GM21723 (cell line): ENCODE data around the gene SEMA4A.
"Not testable (repeated sequence)": the region's sequence is repeated elsewhere in the genome, so short reads cannot be mapped to it uniquely, and the experiment has no call there.

Source experiments
- ATAC-seq: cut with Tn5 transposase; IDR thresholded peaks from one replicate; pipeline ENCODE4 v1.9.1; 2021; ENCODE audit warnings: mild to moderate bottlenecking, moderate library complexity; ENCODE audit not compliant: unreplicated experiment

Gene SEMA4A

DNA sequence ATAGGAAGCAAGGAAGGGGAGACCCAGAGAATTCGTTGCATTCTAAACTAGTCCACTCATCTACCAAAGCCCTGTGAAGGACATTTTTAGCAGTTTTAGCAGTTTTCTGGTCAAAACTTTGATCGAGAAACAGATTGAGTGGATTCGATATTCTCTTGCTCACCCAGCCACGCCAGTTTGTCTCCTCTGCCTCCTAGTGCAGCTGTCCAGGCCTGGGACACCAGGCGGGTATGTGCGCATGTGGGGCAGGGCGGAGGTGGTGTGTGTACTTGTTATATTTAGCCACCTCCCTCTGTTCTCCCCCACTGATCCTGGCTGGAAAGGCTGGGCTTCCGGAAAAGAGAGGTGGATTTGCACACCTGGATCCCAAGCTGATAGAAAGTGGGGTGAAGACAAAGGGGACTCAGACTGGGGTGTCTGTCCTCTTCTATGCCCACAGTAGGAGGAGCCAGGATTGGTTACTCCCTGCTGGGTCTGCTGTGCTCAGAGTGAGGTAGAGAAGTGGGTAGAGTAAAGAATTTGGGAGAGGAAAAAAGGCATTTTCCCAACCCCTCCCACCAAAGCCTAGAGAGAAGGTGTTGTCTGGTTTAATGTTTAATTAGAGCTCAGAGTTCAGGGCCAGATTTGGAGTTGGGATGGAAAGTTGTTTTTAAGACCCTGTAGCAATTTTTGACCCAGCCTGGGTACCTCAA, 35.1 kb upstream of the SEMA4A start:
- ATAC-seq, result no peak

DNA sequence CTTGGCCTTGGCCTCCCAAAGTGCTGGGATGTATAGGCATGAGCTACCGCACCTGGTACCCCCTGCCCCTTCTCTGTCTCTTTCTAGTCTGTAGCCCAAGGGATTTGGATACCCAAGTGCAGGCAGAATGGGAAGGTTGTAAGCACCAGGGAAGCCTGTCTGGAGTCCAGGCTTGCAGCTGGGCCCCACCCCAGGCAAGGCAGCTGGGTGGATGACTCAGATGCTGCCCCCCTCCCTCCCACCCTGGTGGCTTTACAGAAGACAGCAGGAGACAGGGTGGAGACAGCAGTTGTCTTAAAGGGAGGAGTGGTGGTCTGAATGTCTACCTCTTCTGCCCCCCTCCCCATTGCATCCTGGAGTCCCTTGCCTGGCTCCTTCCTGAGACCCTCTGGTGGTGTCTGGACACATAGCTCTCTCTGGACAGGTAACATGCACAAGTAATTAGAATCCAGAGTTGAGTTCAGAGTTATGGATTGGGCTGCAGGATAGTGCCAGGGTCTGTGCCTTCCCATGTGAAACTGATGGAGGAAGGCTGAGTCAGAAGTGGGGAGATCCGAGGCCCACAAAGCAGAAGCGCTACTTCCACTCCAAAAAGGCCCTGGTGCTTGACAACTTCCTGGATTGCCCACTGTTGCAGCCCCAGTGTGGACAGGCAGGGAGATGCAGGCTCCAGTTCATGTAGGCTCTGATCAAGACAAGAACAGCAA, 33.7 kb upstream of the SEMA4A start:
- no peak for ATAC-seq

DNA sequence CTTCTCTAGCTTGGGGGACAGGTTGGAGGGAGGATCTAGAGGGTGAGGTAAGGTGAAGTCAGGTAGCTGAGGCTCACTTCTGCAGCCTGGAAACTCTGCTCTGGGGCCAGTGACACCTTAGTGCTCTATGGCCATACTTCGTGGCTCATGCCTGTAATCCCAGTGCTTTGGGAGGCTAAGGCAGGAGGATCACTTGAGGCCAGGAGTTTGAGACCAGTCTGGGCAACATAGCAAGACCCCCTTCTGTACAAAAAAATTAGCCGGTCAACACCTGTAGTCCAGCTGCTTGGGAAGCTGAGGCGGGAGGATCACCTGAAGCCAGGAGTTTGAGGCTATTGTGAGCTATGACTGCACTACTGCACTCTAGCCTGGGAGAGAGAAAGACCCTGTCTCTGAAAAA, 33.1 kb upstream of the SEMA4A start:
- no peak for ATAC-seq

DNA sequence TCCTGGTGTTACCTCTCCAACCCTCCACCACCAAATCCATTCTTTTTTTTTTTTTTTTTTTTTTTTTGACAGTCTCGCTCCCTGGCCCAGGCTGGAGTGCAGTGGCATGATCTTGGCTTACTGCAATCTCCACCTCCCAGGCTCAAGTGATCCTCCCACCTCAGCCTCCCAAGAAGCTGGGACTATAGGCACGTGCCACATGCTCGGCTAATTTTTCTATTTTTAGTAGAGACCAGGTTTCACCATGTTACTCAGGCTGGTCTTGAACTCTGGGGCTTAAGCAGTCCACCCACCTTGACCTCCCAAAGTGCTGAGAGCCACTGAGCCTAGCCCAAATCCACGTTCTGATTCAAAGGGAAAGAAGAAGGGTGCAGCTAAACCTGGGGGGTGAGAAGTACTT, 32.4 kb upstream of the SEMA4A start:
- ATAC-seq, result not testable (repeated sequence)

DNA sequence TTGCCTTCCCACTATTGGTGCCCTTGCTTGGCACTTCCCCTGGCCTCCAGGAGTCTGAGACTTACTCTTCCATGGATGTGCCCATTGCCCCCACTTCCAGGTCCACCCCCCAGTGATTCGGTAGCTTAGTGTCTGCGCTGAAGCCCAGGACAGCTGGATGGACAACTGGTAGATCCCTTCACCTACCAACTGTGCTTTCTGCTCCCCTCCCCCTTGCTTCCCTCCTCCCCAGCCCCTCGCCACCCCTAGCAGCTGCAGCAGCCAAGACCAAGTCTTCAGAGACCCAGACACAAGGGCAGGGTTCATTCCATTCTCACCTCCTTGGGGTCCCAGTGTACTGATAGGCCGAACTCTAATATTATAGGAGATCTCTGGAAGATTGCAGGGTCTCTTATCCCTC, 31.9 kb upstream of the SEMA4A start:
- no peak for ATAC-seq

DNA sequence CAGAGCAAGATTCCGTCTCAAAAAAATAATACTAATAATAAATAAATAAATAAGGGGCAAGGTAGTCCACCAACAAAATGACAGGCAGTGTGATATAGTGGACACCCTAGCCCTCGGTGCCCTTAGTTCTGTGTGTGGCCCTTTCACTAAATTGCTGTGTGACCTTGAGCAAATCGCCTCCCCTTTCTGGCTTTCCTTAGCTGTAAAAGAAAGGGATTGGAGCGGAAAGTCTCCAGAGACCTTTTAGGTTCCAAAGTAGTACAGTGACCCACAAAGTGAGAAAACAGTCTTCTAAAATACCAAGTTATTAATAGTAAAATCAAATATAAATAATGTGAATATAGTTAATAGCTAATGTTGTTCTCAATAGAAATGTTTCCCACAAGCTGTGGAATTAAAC, 31.3 kb upstream of the SEMA4A start:
- ATAC-seq, result no peak

DNA sequence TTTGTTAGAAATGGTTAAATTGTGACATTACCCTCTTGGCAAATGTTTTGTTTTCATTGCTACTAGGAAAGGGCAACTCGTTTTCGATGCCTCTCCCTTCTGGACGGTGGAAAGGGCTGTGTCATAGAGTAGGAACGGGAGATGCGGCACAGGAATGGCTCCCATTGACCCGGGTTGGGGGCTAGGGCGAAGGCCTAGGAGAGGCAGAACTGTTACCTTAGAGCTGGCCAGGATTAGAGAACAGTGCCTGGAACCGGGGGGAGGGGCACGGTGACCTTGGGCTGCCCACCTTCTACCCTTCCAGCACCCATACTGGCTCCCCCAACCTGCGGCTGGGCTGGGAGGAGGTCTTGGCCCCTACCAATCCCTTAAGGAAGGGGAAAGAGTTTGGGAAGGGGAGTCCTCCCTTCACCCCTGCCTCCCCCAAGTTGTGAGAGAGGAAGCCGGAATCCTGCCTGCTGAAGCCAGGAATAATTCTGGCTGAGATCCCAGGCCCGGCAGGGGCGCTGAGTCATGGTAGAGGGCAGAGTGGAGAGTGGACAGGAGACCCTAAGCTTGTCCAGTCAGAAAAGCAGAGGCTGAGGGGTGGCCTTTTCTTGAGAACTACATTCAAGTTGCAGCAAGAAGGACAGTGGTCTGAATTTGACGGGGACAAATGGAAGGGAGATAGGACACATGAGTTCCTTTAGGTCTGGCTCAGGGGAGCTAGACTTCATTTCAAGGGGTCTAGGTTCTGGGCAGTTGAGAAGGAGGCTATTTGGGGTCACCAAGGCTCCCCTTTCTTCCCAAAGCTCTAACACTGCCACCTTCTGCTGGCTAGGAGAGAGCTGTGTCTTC, 30.6 kb upstream of the SEMA4A start:
- no peak for ATAC-seq

DNA sequence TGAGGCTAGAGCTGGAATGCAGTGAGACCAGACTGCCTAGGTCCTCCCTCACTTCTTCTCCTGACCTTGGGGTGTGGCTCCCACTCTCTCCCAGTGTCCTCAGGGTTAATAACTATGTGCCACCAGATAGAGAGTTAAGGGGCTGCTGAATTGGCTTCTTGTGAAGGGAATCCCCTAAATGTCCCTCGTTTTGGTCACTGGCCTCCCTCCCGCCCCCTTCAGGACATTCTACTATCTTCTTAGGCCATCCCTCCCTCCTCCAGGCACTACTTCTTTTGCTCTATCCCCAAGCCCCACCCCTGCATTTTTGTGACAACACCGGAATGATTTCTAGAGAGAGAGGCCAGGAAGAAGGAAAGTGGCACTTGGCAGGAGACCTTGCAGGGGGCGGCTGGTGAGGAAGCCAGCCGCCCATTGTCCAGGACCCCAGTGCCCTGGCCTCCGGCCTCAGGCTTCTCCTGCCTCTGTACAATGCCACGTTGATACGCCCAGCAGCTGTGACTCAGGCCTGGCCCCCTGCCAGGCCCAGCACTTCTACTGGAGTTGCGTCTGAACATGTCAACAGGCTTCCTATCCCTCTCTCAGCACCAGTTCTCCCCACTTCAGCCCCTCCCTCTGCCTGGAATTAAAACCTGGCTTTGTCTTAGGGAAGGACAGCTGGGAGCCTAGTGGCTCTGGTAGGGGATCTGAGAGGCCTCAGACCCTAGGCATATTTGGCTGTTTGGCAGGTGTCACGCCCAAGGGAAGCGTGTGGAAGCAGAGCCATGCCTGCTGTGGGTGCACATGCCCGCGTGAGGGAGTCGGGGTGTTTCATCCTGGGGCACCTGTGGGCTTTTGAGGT, 29.8 kb upstream of the SEMA4A start:
- no peak for ATAC-seq

DNA sequence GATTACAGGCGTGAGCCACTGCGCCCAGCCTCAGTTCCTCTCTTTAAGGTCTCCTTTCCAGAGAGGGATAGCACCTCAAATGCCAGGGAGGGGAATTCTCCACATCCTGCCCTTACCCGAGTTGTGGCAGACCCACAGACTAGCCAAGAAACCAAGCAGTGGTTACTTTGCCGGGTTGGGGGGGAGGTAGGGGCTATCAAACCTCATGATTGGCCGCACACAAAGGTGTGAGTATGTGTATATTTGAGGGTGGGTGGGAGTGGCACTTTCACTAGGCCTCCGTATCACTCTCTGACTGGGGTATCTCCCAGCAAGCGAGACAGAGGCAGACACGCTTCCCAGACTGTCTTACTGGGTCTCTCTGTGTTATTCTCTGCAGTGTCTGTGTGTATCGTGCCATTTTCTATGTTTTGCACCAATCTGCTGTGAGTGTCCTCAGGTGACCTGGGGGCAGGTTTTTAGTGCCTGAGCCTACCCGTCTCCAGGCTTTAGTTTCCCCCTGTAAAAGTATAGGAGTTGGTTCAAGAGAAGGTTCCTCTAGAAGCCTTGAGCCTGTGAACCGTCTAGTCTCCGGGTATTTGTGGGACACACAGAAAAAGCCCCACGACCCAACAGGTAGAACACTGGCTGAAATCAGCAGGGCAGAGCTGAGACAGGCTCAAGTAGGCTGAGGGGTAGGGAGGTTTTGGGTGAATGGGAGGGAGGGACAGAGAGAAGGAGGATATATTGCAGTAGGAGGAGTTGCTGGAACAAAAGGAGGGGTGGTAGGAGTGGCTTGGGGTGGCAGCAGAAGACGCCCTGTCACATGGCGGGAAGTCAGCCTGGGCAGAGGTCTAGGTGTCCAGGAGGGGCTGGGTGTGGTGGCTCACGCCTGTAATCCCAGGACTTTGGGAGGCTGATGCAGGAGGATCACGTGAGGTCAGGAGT, 28.6 kb upstream of the SEMA4A start:
- no peak for ATAC-seq

DNA sequence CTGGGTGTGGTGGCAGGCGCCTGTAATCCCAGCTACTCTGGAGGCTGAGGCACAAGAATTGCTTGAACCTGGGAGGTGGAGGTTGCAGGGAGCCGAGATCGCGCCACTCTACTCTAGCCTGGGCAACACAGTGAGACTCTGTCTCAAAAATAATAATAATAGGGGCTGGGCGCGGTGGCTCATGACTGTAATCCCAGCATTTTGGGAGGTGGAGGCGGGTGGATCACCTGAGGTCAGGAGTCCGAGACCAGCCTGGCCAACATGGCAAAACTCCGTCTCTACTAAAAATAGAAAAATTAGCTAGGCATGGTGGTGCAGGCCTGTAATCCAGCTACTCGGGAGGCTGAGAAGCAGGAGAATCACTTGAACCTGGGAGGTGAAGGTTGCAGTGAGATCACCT, 27.8 kb upstream of the SEMA4A start:
- not testable (repeated sequence) for ATAC-seq

DNA sequence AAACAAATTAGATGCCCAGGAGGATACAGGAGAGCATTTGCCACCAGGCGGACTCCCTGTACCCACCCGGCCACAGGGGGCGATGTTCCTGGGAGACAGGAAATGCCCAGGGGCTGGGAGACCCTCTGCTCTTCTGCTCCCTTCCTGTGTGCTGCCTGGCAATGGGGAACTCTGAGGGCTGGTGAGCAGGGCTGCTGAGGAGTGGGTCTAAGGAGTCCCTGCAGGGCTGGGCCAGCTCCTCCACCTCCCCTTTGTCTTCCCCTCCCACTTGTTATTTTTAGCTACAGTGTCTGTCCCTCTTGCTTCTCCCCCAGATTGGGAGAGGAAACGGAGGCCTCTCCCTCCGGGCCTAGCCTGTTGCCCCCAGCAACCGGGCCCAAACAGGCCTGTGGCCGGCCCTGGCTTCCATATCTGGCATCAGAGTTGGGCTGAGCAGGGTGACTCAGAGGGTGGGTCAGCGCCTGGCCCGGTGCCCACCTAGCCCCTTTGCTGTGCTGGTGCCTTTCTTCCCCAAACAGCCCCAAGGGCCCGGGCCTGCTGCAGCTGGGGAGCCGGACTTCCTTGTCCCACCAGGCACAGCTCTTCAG, 27.2 kb upstream of the SEMA4A start:
- peak; percentile 39 for ATAC-seq

DNA sequence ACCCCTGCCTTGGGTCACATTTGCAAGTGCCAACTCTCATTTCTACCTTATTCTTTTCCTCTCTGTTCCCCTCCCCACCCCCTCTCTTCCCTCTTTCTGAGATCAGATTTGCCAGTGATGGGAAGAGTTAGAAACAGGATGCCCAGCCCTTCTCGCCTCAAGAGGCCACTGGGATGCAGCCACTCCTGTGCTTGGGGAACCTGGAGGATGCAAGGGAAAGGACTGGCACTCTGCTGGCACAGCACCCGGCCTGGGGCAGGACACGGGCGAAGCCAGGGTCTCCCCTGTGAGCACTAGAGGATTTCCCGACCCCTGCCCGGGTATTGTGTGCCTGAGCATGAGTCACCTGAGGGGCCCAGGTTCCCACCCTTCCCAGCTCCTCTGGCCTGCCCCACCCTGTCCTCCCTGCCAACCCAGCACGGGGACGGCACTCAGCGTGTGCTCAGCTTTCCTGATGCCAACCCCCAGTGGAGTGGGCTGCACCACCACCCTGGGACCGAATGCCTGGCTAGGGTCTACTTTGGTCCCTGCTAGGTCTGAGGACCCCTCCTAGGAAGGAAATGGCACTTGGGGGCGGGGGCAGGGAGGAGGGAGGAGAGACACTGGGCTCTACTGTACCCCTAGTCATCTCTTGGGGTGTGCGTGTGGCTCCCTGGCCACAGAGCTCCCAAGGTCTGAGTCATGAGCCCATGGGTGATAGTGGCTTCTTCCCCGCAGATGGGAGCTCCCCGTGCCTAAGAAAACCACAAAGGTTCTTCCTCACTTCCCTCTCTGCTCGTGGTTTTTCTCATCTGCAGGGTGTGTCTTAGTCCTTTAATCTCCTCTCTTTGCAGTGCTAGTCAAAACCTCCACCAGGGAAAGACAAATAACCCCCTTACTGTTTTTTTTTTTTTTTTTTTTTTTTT, 26.5 kb upstream of the SEMA4A start:
- peak; percentile 49 for ATAC-seq

DNA sequence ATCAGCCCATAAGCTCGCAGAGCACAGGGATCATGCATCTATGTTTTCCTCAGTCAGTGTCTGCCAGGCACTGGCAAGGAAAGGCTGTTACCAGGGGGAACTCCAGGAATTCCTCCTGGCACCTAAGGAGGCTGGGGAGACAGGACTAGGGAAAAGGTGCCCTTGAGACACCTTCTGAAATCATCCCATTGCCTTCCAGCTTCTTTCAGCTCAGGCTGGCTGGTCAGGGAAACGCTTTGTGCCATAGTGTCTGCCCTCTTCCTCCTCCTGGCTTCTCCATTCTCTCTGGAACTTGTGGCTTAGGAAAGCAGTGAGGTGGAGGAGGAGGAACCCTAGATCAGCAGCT, 25.1 kb upstream of the SEMA4A start:
- ATAC-seq, result no peak

DNA sequence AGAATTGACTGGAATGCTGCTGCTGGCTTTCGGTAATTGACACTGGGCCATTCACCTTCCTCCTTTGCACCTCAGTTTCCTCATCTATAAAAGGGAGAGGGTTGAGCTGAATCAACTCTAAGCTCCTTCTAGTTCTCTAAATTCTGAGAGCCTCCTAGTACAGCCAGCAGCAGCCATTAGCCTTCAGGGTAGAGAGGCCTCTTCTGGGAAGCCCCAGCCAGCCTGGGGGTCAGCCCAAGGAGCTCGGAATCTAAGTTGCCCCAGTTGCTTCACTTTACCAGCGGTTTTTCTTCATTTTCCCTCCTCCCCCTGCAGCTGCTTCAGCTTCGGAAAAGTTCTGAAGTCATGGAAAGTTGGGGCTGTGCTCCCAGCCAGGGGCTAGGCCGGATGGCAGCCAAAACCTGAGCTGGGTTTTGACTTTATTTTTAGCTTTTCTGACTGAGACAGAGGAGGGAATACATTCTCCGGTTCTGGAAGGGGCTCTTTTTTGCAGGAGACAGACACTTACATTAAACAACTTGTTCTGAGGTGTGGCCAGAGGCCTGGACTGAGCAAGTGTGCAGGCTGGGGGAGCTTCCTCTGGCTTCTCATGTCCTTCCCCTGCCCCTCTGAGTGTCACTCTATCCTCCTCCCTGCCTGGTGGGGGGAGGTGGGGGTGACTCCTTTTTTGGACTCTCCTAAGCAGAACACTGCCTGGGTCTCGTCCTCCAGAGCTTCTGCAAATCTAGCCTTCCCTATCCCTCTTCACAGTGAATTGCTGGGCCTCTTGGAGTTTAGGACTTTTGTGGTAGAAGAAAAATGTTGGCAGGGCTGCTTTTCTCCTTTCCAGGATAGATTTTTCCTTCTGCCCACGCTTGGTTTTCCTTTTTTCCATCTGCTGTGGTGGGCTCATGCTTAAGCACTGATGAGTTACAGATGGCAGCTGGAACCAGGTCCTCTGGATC, 24.5 kb upstream of the SEMA4A start:
- no peak for ATAC-seq

DNA sequence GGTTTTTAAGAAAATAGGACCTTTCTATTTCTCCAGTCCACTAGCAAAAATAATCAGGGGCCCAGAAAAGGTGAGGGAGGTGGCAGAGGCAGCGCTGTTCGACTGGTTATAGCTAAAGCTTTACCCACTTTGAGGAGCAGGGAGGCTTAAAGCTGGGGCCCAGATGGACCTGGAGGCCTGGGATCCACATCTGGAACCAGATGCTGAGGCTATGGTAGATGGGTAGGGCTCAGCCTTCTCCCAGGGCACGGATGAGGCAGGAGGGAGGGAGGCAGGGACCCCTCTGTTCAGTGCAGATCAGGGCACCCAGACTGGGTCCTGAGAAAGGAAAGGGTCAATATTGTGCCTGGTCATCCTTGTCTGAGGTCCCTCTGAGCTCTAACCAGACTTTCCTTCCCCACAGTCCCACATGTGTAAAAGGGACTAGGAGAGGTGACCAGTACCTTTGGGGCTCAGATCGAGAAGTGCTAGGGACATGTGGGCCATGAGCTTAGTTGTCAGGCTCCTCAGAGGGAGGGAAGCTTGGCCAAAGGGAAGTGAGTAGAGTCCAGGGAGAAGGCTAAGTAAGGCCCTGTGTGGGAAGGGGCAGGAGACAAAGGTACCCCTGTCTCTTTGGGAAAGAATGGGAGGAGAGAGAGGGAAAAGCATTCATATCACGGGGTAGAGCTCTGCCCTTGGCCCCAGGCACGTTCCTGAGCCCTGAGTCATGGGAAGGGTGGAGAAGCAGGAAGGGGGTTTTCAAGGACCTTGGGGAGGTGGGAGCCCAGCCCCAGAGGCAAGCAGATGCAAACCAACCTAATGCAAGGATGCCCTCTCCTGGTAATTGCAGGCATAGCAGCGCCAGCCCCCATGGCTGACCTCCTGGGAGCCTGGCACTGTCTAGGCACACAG, 23.5 kb upstream of the SEMA4A start:
- no peak for ATAC-seq

DNA sequence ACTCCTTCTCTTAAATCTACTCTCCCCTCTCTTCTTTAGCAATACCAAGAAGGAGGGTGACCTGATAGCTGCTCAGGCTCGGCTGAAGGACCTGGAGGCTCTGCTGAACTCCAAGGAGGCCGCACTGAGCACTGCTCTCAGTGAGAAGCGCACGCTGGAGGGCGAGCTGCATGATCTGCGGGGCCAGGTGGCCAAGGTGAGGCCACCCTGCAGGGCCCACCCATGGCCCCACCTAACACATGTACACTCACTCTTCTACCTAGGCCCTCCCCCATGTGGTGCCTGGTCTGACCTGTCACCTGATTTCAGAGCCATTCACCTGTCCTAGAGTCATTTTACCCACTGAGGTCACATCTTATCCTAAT, 22.8 kb upstream of the SEMA4A start:
- ATAC-seq, result no peak
